Hematopoietic multipotent progenitor cell treated with erythropoietin and hydrocortisone succinate and interleukin-3 and kit ligand, for 4 days (in vitro differentiated cells): ENCODE data around the gene CKMT1B.
"Not testable (repeated sequence)": the region's sequence is repeated elsewhere in the genome, so short reads cannot be mapped to it uniquely, and the experiment has no call there.

ENCODE experiments used
- DNase-seq: peaks from one replicate; pipeline ENCODE4 v3.0.0-alpha.2; 2015

CKMT1B gene

GRCh38 chr15:43593328-43594190 is at the start of gene CKMT1B:
Gene CKMT1B (plus strand): TSS chr15:43594027. CDS start chr15:43594219, 192 bp downstream.
- DNase-seq = not testable (repeated sequence)

DNA sequence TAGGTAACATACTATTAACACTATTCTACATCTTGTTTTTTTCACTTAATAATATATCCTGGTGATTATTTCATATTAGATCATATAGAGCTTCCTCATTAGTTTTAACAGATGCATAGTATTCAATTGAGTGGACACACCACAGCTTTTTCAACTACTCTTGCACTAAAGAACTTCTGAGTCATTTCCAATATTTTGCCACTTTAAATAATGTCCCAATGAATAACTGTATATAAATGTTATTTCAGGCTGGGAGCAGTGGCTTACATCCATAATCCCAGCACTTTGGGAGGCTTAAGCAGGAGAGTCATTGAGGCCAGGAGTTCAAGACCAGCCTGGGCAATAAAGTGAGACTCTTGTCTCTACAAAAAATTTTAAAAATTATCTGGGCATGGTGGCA is 49.6 kb upstream of the CKMT1B start:
- no peak for DNase-seq

- DNase-seq = no peak
These were observed 48.4 kb upstream of the CKMT1B start for GRCh38 chr15:43545426-43545825.

GRCh38 chr15:43547539-43547938 is 46.3 kb upstream of the CKMT1B start:
- DNase-seq = no peak

DNA sequence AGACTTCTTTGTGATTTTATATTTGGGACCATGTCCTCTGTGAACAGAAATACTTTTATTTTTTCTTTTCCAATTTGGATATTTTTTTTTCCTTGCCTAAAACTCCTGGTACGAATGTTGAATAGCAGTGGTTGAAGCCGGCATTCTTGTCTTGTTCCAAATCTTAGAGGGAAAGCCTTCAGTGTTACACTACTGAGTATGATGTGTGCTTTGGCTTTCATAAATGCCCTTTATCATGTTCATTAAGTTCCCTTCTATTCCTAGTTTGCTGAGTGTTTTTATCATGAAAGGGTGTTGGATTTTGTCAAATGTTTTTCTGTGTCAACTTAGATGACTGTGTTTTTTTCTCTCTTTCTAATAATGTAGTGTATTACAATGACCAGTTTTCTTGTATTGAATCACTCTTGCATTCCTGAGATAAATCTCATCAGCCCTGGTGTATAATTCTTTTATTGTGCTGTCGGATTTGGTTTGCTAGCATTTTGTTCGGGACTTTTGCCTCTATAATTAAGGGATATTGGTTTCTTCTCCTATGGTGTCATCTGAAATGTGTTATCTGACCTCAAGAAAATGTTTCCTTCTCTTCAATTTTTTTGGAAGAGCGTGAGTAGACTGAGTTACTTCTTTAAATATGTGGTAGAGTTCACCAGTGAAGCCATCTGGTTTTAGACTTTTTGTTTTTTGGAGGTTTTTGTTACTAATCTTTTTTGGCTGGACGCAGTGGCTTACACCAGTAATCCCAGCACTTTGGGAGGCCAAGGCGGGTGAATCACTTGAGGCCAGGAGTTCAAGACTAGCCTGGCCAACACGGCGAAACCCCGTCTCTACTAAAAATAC is 43.1 kb upstream of the CKMT1B start:
- no peak for DNase-seq

- DNase-seq = no peak
These were observed 41.6 kb upstream of the CKMT1B start for GRCh38 chr15:43552256-43552655.

DNA sequence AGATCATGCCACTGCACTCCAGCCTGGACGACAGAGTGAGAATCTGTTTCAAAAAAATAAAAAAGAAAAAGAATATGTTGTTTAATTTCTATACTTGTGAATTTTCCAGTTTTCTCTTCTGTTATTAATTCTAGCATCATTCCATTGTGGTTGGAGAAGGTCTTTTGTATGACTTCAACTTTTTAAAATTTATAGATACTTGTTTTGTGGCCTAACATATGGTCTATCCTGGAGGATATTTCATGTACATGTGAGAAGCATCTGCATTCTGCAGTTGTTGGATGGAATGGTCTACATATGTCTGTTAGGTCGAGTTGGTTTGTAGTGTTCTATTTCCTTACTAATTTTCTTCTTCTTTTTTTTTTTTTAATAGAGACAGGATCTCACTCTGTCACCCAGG is 40.8 kb upstream of the CKMT1B start:
- no peak for DNase-seq

- DNase-seq = not testable (repeated sequence)
These were observed 31.1 kb upstream of the CKMT1B start for GRCh38 chr15:43562753-43563152.

DNA sequence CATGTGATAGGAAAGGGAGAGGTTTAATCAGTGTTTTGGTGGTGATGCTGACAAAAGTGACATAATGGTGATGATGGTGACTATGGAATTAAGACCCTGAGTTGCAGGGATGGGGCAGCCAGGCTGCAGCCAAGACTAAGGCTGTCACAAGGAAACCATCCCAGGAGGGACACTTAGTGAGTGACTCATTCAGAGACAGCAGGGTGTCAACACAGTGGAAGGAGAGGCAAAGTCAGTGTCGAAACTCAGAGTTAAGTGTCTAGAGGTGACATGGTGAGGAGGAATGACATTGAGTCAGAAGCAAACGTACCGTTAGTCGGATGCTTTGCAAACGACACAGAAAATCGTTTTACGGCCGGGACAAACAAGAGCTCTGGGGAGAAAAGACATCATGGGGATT is 30.0 kb upstream of the CKMT1B start:
- DNase-seq = not testable (repeated sequence)

- not testable (repeated sequence) for DNase-seq
These were observed 27.2 kb upstream of the CKMT1B start for GRCh38 chr15:43566615-43567014.

DNA sequence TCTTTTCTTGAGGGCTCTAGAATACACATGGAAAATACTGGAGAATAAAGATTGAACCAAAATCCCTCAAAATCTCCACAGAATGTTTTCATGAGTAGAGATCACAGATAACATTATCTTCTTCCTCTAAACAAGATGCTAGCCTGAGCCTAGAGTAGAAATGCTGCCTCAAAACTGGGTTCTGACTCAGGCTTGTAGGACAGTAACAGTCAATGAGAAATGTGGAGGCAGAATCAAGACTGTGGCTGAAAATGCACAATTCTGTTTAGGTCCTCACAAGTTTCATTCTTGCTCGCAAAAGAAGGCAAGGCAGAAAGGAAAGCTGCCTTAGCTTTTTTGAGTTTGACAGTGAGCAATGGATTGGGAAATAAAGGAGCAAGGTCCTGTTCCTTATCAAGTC is 19.2 kb upstream of the CKMT1B start:
- DNase-seq = not testable (repeated sequence)

DNA sequence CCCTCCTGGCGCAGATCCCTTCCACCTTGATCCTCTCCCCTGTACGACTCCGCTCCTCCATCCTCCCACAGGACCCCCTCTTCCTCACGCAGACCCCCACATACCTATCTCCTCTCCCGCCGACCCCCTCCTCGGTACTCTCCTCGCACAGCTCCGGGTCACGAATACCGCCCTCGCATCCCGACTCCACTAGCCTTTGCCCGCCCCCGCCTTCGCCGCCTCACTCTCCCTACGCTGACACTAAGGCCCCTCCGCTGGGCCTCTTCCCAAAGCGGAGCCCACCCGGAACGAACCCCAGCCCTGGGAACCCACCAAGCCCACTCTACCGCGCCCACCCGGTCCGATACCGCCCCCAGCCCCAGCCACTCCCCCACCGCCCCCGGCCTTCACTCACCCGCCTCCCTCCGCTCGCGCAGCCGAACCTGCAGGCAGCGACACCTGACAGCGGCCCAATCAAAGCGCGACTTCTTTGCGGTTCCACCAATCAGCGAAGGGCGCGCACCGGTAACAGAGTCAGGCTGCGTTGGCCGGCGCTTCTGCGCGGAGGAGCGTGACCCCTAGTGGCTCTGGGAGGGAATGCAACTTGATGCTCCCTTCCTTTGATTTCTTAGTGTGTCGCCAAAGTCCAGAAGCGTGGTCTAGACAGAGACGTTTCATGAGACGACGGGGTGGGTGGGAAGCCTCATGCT is 3.9 kb upstream of the CKMT1B start, which contains the start of gene PPIP5K1:
Gene PPIP5K1, minus strand, starts transcription at position 431 of the 689 bp plus-strand sequence. CDS start 5,704 bp downstream, outside the sequence.
- not testable (repeated sequence) for DNase-seq

DNA sequence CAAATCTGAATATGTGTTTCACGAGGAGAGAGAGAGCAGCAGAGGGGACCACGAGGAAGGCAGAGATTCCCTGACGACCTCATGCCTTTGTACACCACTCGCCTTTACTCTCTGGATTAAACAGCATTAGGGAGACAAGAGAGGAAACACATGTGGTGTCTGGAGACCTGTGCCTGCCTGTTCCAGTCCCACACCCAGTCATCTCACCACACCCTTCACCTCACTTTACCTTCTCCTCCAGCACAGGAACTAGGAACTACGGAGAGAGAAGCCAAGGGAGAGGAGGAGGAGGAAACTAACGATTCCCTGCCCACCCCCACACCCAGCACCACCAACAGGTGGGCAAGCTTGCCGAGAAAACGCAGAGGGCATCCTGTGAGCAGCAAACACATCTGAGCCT is 986 bp upstream of the CKMT1B start:
- DNase-seq = not testable (repeated sequence)

DNA sequence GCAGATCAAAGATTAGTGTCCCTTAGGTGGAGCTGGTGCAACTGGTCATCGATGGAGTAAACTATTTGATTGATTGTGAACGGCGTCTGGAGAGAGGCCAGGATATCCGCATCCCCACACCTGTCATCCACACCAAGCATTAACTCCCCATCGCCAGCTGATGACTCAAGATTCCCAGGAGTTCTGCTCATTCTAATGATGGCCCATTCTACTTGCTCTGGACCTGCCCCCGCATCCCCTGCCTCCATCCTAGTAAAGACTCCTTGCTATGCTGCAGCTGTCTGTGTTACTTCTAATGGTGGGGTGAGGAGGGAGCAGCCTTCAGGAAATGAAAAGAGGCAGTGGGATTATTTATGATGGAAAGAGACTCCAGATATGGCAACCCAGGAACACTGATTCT is 5.3 kb downstream of the CKMT1B start:
- not testable (repeated sequence) for DNase-seq

- not testable (repeated sequence) for DNase-seq
These were observed 6.4 kb downstream of the CKMT1B start for GRCh38 chr15:43600200-43600599.

- DNase-seq = not testable (repeated sequence)
These were observed 8.4 kb downstream of the CKMT1B start for GRCh38 chr15:43602233-43602632.

DNA sequence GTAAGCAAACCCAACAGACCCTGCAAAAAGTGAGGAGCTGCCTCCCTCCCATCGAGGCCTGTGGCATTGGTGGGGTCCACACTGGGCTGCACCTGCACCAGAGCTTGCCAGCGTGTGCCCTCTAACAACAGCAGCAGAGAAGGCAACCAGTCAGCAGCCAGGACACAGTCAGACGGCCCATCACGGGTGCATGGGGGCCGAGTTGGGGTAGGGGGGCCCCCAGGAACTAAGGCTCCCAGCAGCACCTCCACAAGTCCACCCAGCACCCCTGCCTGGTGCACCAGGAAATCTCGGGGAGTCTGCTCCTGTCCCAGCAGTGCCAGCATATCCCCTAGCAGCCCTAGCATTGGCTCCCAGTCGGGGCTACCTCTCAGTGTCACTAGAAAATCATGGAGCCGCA is 23.9 kb downstream of the CKMT1B start:
- DNase-seq = not testable (repeated sequence)

DNA sequence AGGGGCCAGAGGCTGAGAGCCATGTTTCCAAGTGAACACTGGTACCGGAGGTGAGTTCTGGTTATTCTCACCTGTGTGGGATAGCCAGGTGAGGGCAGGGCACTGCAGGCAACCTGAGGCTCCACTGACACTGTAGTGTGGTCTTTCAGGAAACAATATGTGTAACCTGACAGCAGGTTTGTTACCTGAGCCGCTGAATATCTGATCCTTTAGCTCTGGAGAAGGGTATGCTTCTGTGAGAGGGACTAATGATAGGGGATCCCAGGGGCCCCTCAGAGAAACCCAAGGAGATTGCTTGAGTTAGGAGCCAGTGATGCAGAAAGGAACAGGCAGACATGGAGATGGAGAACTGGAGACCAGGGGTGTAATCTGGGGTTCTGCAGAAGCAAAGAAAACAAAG is 24.9 kb downstream of the CKMT1B start, which contains the start of gene STRC:
Gene STRC, minus strand, starts transcription at position 101 of the 400 bp plus-strand sequence. Its CDS starts 78 bp downstream, at position 23.
- not testable (repeated sequence) for DNase-seq

- DNase-seq = not testable (repeated sequence)
These were observed 28.4 kb downstream of the CKMT1B start for GRCh38 chr15:43622068-43622799.

- DNase-seq = no peak
These were observed 31.3 kb downstream of the CKMT1B start for GRCh38 chr15:43625106-43625505.

- DNase-seq = not testable (repeated sequence)
These were observed 33.1 kb downstream of the CKMT1B start for GRCh38 chr15:43626937-43627336.
